ENCODE data around the gene COA8. TPM values are rescaled to one million over a fixed set of nuclear protein-coding genes. Genes with fewer than 3 reads are reported as not detected.

Gene COA8
- total and polyA plus RNA-seq, 2 of the 13 experiments (the other 11 are each of a cell fraction or from before 2014, with no cell fraction given), result 10.9 to 25.1 TPM

- no peak for TF ChIP-seq ZHX2 (IDR thresholded peaks at IDR 0.05; ENCODE audit: low read depth)
- TF ChIP-seq ZHX2 (CRISPR knock-in tag; IDR thresholded peaks at IDR 0.05; ENCODE audit: borderline replicate concordance), result no peak
- no peak for TF ChIP-seq ZNF484 (CRISPR knock-in tag; IDR thresholded peaks at IDR 0.05; ENCODE audit: borderline replicate concordance, low read depth)
- TF ChIP-seq ZBTB4 (CRISPR knock-in tag; IDR thresholded peaks at IDR 0.05; ENCODE audit: borderline replicate concordance), result no peak
- TF ChIP-seq ZNF24 (IDR thresholded peaks at IDR 0.05), result no peak
- 0 out of 2 replicates have a peak, but pooled peaks have one; percentile 38 for TF ChIP-seq ZNF251 (CRISPR knock-in tag; IDR thresholded peaks at IDR 0.05)
- TF ChIP-seq, protein P1, sequence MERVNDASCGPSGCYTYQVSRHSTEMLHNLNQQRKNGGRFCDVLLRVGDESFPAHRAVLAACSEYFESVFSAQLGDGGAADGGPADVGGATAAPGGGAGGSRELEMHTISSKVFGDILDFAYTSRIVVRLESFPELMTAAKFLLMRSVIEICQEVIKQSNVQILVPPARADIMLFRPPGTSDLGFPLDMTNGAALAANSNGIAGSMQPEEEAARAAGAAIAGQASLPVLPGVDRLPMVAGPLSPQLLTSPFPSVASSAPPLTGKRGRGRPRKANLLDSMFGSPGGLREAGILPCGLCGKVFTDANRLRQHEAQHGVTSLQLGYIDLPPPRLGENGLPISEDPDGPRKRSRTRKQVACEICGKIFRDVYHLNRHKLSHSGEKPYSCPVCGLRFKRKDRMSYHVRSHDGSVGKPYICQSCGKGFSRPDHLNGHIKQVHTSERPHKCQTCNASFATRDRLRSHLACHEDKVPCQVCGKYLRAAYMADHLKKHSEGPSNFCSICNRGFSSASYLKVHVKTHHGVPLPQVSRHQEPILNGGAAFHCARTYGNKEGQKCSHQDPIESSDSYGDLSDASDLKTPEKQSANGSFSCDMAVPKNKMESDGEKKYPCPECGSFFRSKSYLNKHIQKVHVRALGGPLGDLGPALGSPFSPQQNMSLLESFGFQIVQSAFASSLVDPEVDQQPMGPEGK (CRISPR knock-in tag; IDR thresholded peaks at IDR 0.05), result peak; percentile 52
- 0 out of 2 replicates have a peak, but pooled peaks have one; percentile 36 for TF ChIP-seq KMT2A (CRISPR knock-in tag; IDR thresholded peaks at IDR 0.05)
- 0 out of 2 replicates have a peak, but pooled peaks have one; percentile 27 for TF ChIP-seq TARDBP (CRISPR knock-in tag; IDR thresholded peaks at IDR 0.05)
- no peak for TF ChIP-seq ZNF746 (CRISPR knock-in tag; IDR thresholded peaks at IDR 0.05)
- TF ChIP-seq ELF1 (CRISPR knock-in tag; IDR thresholded peaks at IDR 0.05), result no peak
- TF ChIP-seq TCF7L2 (IDR thresholded peaks at IDR 0.05; ENCODE audit: low read depth, low read length), result no peak
Measured at GRCh38 chr14:103628221-103628683, 65.5 kb downstream of the COA8 start (continued).

Data from HepG2 (cell line).